HepG2 (cell line): ENCODE data around the gene GNPDA2. TPM values are rescaled to one million over a fixed set of nuclear protein-coding genes. Genes with fewer than 3 reads are reported as not detected.

ENCODE experiments used
- AHR ChIP-seq: IDR thresholded peaks from 2 replicates; pipeline ENCODE4 v1.6.1; 2018; ENCODE audit warnings: missing genetic modification reagents, missing compliant biosample characterization
- MATR3 ChIP-seq: sonication (generic); formaldehyde crosslinking; IDR thresholded peaks from 2 replicates; pipeline ENCODE4 v1.4.0; 2020; ENCODE audit warnings: missing genetic modification reagents
- SAP130 ChIP-seq: IDR thresholded peaks from 2 replicates; pipeline ENCODE4 v1.6.1; 2016; ENCODE audit warnings: low read depth
- ZFAT ChIP-seq: sonication (generic); formaldehyde crosslinking; conservative IDR thresholded peaks from 2 replicates; pipeline ENCODE4 v1.8.1; 2023; ENCODE audit warnings: missing genetic modification reagents, inconsistent platforms
- ZFP37 ChIP-seq: sonication (generic); formaldehyde crosslinking; IDR thresholded peaks from 2 replicates; pipeline ENCODE4 v1.4.0; 2020; ENCODE audit warnings: missing genetic modification reagents, borderline replicate concordance
- ZNF562 ChIP-seq: sonication (generic); formaldehyde crosslinking; IDR thresholded peaks from 2 replicates; pipeline ENCODE4 v1.8.0; 2022; ENCODE audit warnings: missing genetic modification reagents, borderline replicate concordance
- ZNF775 ChIP-seq: sonication (generic); formaldehyde crosslinking; IDR thresholded peaks from 2 replicates; pipeline ENCODE4 v1.4.0; 2020; ENCODE audit warnings: missing genetic modification reagents, mild to moderate bottlenecking, moderate library complexity, borderline replicate concordance
- ZNF841 ChIP-seq: sonication (generic); formaldehyde crosslinking; IDR thresholded peaks from 2 replicates; pipeline ENCODE4 v1.8.1; 2023; ENCODE audit warnings: missing genetic modification reagents, borderline replicate concordance
- polyA plus RNA-seq, 8 experiments: library from polyadenylated mRNA; depleted of rRNA in 3 of 8; stranded (reverse) in 7 of 8; unstranded in 1 of 8; fragments of >200 nt; fragmentation: Illumina TruSeq in 4 of 8; extraction: Trizol in 4 of 8; gene quantifications; 2 replicates each; pipeline versions ENCODE4 v1.2.1 to v1.2.3, GENCODE V29; 2011 to 2016; ENCODE audit warnings: low read depth in 4 of 8, missing spikeins in 1 of 8, mixed read lengths in 1 of 8; ENCODE audit not compliant: insufficient read depth in 1 of 8
- total RNA-seq, 5 experiments: library from RNA; depleted of rRNA; stranded (reverse); fragments of >200 nt; fragmentation: Illumina TruSeq; extraction: Trizol; gene quantifications; 2 replicates each; pipeline ENCODE4 v1.2.3, GENCODE V29; 2016; ENCODE audit warnings: low read depth in 1 of 5
- TF ChIP-seq, protein P1 (sequence below): sonication (generic); formaldehyde crosslinking; IDR thresholded peaks from 2 replicates; pipeline ENCODE4; 2020; ENCODE audit warnings: missing genetic modification reagents, mild to moderate bottlenecking, borderline replicate concordance
- TF ChIP-seq, protein P2 (sequence below): sonication (generic); formaldehyde crosslinking; IDR thresholded peaks from 2 replicates; pipeline ENCODE4 v1.8.1; 2023; ENCODE audit warnings: mild to moderate bottlenecking, missing genetic modification reagents
- TF ChIP-seq, protein P3 (sequence below): sonication (generic); formaldehyde crosslinking; IDR thresholded peaks from 2 replicates; pipeline ENCODE4 v1.8.0; 2022; ENCODE audit warnings: missing genetic modification reagents, mild to moderate bottlenecking, borderline replicate concordance
- TF ChIP-seq, protein P4 (sequence below): IDR thresholded peaks from 2 replicates; pipeline ENCODE4 v1.6.1; 2012; ENCODE audit warnings: inconsistent platforms
- TF ChIP-seq, protein P5 (sequence below): sonication (generic); formaldehyde crosslinking; IDR thresholded peaks from 2 replicates; pipeline ENCODE4 v1.4.0; 2020; ENCODE audit warnings: missing genetic modification reagents
- TF ChIP-seq, protein P6 (sequence below): sonication (generic); formaldehyde crosslinking; IDR thresholded peaks from 2 replicates; pipeline ENCODE4 v1.5.1; 2020; ENCODE audit warnings: missing genetic modification reagents, mild to moderate bottlenecking, borderline replicate concordance

The GNPDA2 gene
- total and polyA plus RNA-seq, 2 of the 13 experiments (the other 11 are each of a cell fraction or from before 2014, with no cell fraction given) = 5.4 to 9.0 TPM

DNA sequence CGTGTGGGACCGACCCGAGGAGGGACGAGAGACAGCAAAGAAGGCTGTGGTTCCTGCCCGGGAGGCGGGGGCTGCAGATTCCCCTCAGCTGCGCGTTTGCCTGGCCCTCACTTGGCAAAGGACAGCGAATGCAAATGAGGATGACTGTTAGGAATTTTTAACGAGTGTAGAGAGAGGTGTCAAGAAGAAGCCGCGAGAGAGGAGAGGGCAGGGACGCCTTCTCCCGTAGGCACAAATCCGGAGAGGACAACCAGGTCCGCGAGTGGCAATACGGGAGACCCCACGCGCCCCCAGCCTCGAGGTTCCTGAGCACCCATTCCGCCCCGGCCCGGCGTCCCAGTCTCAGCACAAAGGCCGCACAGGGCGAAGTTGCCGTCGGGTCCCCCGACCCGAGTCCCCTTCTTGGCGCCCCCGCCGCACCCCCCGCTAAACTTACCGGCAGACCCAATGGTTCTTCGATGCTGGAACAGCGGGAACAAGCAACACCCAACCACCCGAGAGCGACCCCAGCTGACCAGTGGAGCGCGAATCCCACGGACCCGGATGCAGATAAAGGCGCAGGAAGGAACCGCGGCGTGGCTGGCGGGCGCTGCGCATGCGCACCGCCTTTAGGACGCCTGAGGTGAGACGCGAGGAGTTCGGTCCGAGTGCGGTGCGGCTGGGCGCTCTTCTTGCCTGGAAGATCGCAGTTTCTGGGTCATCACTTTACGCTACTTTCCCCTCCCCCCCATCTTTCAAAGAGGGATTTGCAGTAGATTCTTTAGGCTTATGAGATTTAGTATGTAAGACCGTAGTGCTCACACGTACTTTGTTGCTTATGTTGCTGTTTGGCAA lies at the start of gene GNPDA2 (continued):
- TF ChIP-seq, protein P1, sequence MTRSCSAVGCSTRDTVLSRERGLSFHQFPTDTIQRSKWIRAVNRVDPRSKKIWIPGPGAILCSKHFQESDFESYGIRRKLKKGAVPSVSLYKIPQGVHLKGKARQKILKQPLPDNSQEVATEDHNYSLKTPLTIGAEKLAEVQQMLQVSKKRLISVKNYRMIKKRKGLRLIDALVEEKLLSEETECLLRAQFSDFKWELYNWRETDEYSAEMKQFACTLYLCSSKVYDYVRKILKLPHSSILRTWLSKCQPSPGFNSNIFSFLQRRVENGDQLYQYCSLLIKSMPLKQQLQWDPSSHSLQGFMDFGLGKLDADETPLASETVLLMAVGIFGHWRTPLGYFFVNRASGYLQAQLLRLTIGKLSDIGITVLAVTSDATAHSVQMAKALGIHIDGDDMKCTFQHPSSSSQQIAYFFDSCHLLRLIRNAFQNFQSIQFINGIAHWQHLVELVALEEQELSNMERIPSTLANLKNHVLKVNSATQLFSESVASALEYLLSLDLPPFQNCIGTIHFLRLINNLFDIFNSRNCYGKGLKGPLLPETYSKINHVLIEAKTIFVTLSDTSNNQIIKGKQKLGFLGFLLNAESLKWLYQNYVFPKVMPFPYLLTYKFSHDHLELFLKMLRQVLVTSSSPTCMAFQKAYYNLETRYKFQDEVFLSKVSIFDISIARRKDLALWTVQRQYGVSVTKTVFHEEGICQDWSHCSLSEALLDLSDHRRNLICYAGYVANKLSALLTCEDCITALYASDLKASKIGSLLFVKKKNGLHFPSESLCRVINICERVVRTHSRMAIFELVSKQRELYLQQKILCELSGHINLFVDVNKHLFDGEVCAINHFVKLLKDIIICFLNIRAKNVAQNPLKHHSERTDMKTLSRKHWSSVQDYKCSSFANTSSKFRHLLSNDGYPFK = peak; percentile 74; the same call in 1 of the 2 replicates
- TF ChIP-seq SAP130 (CRISPR knock-in tag) (peak; percentile 85), ZNF562 (CRISPR knock-in tag) (peak; percentile 57; the same call in 1 of the 2 replicates), AHR (CRISPR knock-in tag) (peak; percentile 36; the same call in 1 of the 2 replicates), ZNF775 (CRISPR knock-in tag) (0 out of 2 replicates have a peak, but pooled peaks have one; percentile 56), ZNF841 (CRISPR knock-in tag) (0 out of 2 replicates have a peak, but pooled peaks have one; percentile 51), ZFAT (peak; percentile 28; the same call in 1 of the 2 replicates), ZFP37 (CRISPR knock-in tag) (0 out of 2 replicates have a peak, but pooled peaks have one; percentile 17), MATR3 (CRISPR knock-in tag) (no peak)
- TF ChIP-seq, protein P2, sequence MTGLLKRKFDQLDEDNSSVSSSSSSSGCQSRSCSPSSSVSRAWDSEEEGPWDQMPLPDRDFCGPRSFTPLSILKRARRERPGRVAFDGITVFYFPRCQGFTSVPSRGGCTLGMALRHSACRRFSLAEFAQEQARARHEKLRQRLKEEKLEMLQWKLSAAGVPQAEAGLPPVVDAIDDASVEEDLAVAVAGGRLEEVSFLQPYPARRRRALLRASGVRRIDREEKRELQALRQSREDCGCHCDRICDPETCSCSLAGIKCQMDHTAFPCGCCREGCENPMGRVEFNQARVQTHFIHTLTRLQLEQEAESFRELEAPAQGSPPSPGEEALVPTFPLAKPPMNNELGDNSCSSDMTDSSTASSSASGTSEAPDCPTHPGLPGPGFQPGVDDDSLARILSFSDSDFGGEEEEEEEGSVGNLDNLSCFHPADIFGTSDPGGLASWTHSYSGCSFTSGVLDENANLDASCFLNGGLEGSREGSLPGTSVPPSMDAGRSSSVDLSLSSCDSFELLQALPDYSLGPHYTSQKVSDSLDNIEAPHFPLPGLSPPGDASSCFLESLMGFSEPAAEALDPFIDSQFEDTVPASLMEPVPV (CRISPR knock-in tag) = peak; percentile 88
- TF ChIP-seq, protein P3, sequence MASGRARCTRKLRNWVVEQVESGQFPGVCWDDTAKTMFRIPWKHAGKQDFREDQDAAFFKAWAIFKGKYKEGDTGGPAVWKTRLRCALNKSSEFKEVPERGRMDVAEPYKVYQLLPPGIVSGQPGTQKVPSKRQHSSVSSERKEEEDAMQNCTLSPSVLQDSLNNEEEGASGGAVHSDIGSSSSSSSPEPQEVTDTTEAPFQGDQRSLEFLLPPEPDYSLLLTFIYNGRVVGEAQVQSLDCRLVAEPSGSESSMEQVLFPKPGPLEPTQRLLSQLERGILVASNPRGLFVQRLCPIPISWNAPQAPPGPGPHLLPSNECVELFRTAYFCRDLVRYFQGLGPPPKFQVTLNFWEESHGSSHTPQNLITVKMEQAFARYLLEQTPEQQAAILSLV = no peak; the same call in 1 of the 2 replicates
- TF ChIP-seq, protein P4, sequence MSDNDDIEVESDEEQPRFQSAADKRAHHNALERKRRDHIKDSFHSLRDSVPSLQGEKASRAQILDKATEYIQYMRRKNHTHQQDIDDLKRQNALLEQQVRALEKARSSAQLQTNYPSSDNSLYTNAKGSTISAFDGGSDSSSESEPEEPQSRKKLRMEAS = peak; percentile 95
- TF ChIP-seq, protein P5, sequence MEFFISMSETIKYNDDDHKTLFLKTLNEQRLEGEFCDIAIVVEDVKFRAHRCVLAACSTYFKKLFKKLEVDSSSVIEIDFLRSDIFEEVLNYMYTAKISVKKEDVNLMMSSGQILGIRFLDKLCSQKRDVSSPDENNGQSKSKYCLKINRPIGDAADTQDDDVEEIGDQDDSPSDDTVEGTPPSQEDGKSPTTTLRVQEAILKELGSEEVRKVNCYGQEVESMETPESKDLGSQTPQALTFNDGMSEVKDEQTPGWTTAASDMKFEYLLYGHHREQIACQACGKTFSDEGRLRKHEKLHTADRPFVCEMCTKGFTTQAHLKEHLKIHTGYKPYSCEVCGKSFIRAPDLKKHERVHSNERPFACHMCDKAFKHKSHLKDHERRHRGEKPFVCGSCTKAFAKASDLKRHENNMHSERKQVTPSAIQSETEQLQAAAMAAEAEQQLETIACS (CRISPR knock-in tag) = 0 out of 2 replicates have a peak, but pooled peaks have one; percentile 48
- TF ChIP-seq, protein P6, sequence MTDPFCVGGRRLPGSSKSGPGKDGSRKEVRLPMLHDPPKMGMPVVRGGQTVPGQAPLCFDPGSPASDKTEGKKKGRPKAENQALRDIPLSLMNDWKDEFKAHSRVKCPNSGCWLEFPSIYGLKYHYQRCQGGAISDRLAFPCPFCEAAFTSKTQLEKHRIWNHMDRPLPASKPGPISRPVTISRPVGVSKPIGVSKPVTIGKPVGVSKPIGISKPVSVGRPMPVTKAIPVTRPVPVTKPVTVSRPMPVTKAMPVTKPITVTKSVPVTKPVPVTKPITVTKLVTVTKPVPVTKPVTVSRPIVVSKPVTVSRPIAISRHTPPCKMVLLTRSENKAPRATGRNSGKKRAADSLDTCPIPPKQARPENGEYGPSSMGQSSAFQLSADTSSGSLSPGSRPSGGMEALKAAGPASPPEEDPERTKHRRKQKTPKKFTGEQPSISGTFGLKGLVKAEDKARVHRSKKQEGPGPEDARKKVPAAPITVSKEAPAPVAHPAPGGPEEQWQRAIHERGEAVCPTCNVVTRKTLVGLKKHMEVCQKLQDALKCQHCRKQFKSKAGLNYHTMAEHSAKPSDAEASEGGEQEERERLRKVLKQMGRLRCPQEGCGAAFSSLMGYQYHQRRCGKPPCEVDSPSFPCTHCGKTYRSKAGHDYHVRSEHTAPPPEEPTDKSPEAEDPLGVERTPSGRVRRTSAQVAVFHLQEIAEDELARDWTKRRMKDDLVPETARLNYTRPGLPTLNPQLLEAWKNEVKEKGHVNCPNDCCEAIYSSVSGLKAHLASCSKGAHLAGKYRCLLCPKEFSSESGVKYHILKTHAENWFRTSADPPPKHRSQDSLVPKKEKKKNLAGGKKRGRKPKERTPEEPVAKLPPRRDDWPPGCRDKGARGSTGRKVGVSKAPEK (CRISPR knock-in tag) = peak; percentile 50; the same call in 1 of the 2 replicates
